SK-N-MC (cell line): ENCODE measurements around the gene CELA2A.

Experiments used
- DNase-seq: peaks from one replicate; pipeline ENCODE4 v3.0.0-alpha.2; 2011; ENCODE audit warnings: low read depth, low spot score
- H3K27ac ChIP-seq: fragments of 200-600 bp; sonication (generic); 2 replicates; pipeline ENCODE4 v1.5.1; 2016; ENCODE audit warnings: mixed run types
- H3K36me3 ChIP-seq: fragments of 200-600 bp; sonication (generic); 2 replicates; pipeline ENCODE4 v1.6.1; 2017; ENCODE audit warnings: antibody characterized with exemption, low read length, mixed read lengths; ENCODE audit not compliant: insufficient read depth
- H3K4me3 ChIP-seq: fragments of 200-600 bp; sonication (generic); 2 replicates; pipeline ENCODE4 v1.5.1; 2016
- H3K9ac ChIP-seq: fragments of 200-600 bp; sonication (generic); 2 replicates; pipeline ENCODE4 v1.8.0; 2017; ENCODE audit warnings: mixed run types, mixed read lengths; ENCODE audit not compliant: insufficient read length
- H3K9me3 ChIP-seq: fragments of 200-600 bp; sonication (generic); 2 replicates; pipeline ENCODE4 v1.6.1; 2017; ENCODE audit warnings: low read depth, mild to moderate bottlenecking, antibody characterized with exemption, low read length, moderate library complexity, mixed read lengths
- EZH2 ChIP-seq: fragments of 200-600 bp; sonication (generic); IDR thresholded peaks from one replicate; pipeline ENCODE4 v1.6.1; 2017; ENCODE audit warnings: antibody characterized with exemption
- FOXP2 ChIP-seq: optimal IDR thresholded peaks from 2 replicates; pipeline ENCODE3; 2011; ENCODE audit warnings: mild to moderate bottlenecking, moderate library complexity; ENCODE audit not compliant: insufficient read depth; ENCODE audit errors: extremely low read length, control extremely low read depth
- POLR2AphosphoS5 ChIP-seq: IDR thresholded peaks from 2 replicates; pipeline ENCODE4 v1.6.1; 2012; ENCODE audit warnings: mild to moderate bottlenecking, low read depth, low read length, borderline replicate concordance

CELA2A gene

DNA sequence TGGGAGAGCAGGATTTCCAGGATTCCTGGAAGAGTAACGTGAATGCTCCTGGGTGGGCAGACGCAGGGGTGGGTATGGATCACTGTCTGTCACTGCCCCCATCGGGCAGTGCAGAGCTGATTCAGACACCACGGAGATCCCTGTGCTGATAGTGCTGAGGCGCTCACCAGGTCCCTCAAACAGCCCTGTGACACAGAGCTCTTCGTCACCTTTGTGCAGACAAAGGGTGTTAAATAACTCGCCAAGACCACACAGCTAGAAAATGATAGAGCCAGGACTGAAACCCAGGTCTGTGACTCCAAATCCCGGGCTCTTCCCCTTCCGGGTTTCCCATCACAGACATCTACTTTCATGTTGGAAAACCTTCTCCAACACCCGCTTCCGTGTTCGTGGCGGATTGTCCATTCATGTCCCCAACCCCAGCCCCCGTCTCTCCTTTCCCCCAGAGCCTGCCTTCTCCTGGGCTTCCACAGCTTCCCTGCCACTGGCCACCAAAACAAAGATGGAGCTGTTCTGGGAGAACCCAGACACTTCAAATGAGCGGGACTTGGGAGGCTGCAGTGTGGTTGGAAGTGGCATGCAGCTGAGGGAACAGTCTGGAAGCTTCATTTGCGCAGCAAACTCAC, 44.2 kb upstream of the CELA2A start:
- H3K4me3 ChIP-seq = no peak overlapping the region
- H3K36me3 ChIP-seq = no peaks in the 10 kb centered on the region
- H3K9me3 ChIP-seq = no peaks in the 10 kb centered on the region
- no peak overlapping the region for H3K9ac ChIP-seq
- no peak for DNase-seq
- TF ChIP-seq POLR2AphosphoS5 = no peak
- no peak for TF ChIP-seq EZH2
- TF ChIP-seq FOXP2 = no peak
- H3K27ac ChIP-seq = no peak overlapping the region

DNA sequence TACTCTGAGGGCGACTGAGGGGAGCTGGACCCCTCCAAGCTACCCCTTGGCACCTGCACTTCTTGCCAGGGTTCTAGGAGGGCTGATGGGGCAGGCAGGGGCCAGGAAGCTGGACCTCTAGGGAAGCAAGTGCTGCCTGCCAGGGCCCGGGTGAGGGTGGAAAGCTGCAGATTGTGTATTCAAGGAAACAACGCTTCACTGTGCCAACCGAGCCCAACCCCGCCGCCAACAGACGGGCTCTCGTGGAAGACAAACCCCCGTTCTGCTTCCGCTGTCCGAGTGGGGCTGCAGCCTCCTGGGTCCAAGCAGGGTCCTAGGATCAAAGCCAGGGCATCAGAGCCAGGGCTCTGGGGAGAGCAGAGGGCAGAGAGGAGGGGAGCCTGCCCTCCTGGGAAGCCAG, 43.7 kb upstream of the CELA2A start:
- no peak for TF ChIP-seq EZH2
- no peak for TF ChIP-seq FOXP2
- no peak for TF ChIP-seq POLR2AphosphoS5
- Histone ChIP-seq H3K9ac (no peak overlapping the region), H3K4me3 (no peak overlapping the region), H3K27ac (no peak overlapping the region), H3K9me3 (no peaks in the 10 kb centered on the region), H3K36me3 (no peaks in the 10 kb centered on the region)
- no peak for DNase-seq

GRCh38 chr1:15413563-15414444, 42.7 kb upstream of the CELA2A start:
- H3K4me3 ChIP-seq = no peak overlapping the region
- no peak for DNase-seq
- no peak overlapping the region for H3K9ac ChIP-seq

GRCh38 chr1:15414445-15414983, 42.0 kb upstream of the CELA2A start:
- Histone ChIP-seq H3K27ac (no peak overlapping the region), H3K4me3 (no peak overlapping the region), H3K9ac (no peak overlapping the region), H3K9me3 (no peaks in the 10 kb centered on the region), H3K36me3 (no peaks in the 10 kb centered on the region)
- TF ChIP-seq POLR2AphosphoS5 = no peak
- no peak for TF ChIP-seq FOXP2
- TF ChIP-seq EZH2 = no peak
- DNase-seq = no peak

More at GRCh38 chr1:15413563-15414444, 42.7 kb upstream of the CELA2A start:
- Histone ChIP-seq H3K9me3 (no peaks in the 10 kb centered on the region), H3K36me3 (no peaks in the 10 kb centered on the region), H3K27ac (no peak overlapping the region)
- TF ChIP-seq POLR2AphosphoS5 = no peak
- TF ChIP-seq FOXP2 = no peak
- TF ChIP-seq EZH2 = no peak

- H3K9me3 ChIP-seq = no peaks in the 10 kb centered on the region
- H3K4me3 ChIP-seq = no peak overlapping the region
- TF ChIP-seq POLR2AphosphoS5 (no peak), FOXP2 (no peak)
- H3K36me3 ChIP-seq = peaks cover 5% of the 10 kb centered on the region; the same call in 1 of the 2 replicates
- no peak overlapping the region for H3K9ac ChIP-seq
- H3K27ac ChIP-seq = no peak overlapping the region
- DNase-seq = no peak
Observed at GRCh38 chr1:15417059-15417934, 39.2 kb upstream of the CELA2A start.

GRCh38 chr1:15418806-15419515, 37.6 kb upstream of the CELA2A start:
- no peaks in the 10 kb centered on the region for H3K9me3 ChIP-seq
- DNase-seq = no peak
- H3K9ac ChIP-seq = no peak overlapping the region
- no peak overlapping the region for H3K4me3 ChIP-seq
- H3K27ac ChIP-seq = no peak overlapping the region
- TF ChIP-seq POLR2AphosphoS5 = no peak
- H3K36me3 ChIP-seq = peaks cover 5% of the 10 kb centered on the region; the same call in 1 of the 2 replicates

DNA sequence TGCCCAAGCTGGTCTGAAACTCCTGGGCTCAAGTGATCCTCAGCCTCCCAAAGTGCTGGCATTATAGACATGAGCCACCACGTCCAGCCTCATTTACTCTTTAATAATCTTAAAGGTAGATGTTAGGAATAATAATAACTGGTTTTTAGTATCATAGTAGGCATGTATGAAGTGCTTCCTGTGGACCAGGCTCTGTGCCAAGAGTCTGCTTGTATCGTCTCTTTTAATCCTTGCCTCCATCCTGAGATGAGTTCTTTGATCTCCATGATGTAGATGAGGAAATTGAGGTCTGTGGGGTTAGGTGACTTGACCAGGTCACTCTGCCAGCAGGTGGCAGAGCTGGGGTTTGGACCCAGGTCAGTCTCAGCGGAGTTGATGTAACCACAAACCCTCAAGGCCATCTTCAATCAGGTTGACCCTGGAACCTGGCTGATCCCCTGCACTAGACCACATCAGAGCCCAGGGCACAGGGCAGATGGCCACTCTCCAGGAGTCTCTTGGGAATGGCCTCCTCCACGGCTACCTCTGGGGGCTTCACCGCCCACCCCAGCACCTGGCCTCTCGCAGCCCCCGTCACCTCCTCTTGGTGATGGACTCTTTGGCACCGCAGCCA, 35.6 kb upstream of the CELA2A start:
- no peak for TF ChIP-seq FOXP2
- TF ChIP-seq EZH2 = no peak
- TF ChIP-seq POLR2AphosphoS5 = no peak
- H3K9me3 ChIP-seq = no peaks in the 10 kb centered on the region
- H3K9ac ChIP-seq = no peak overlapping the region
- H3K27ac ChIP-seq = no peak overlapping the region
- H3K4me3 ChIP-seq = no peak overlapping the region
- DNase-seq = no peak
- peaks cover 5% of the 10 kb centered on the region; the same call in 1 of the 2 replicates for H3K36me3 ChIP-seq
